Adrenal gland (tissue), 19 donors: Measurements from ENCODE around the gene DENND4A. TPM values are rescaled to one million over a fixed set of nuclear protein-coding genes. Genes with fewer than 3 reads are reported as not detected.

ENCODE experiments used
- DNase-seq, 7 donors: peaks; one replicate each; pipeline ENCODE4 v3.0.0-alpha.2; 2019 to 2020
- H3K27ac ChIP-seq, 5 donors: fragments of 200-600 bp; sonication (generic) in 4 of 5; 1 replicate in 3 of 5; 2 replicates in 2 of 5; pipeline versions ENCODE4 v1.5.1 to v1.8.0; 2016 to 2020; ENCODE audit warnings: mild to moderate bottlenecking in 1 of 5
- H3K27me3 ChIP-seq: fragments of 200-600 bp; 2 replicates; pipeline ENCODE4 v1.8.0; 2021
- H3K36me3 ChIP-seq, 2 donors: fragments of 200-600 bp; replicated peaks in 1 of 2; 1 replicate in 1 of 2; 2 replicates in 1 of 2; pipeline versions ENCODE4 v1.5.1 to v1.8.0; 2018 to 2022
- H3K4me1 ChIP-seq, 2 donors: fragments of 200-600 bp; replicated peaks in 1 of 2; 1 replicate in 1 of 2; 2 replicates in 1 of 2; pipeline versions ENCODE4 v1.5.1 to v1.8.0; 2018 to 2021
- H3K4me3 ChIP-seq, 4 donors: fragments of 200-600 bp; sonication (generic) in 3 of 4; one replicate each; pipeline ENCODE4 v1.5.1; 2016 to 2018
- H3K9me3 ChIP-seq, 3 donors: fragments of 200-600 bp; sonication (generic) in 1 of 3; replicated peaks in 1 of 3; 1 replicate in 2 of 3; 2 replicates in 1 of 3; pipeline versions ENCODE4 v1.5.1 to v1.8.0; 2016 to 2021
- POLR2A ChIP-seq, 2 donors: fragments of 450-650 bp; IDR thresholded peaks; one replicate each; pipeline ENCODE4 v1.6.1; 2017; ENCODE audit warnings: antibody characterized with exemption in 2 of 2, mild to moderate bottlenecking in 2 of 2, moderate library complexity in 1 of 2
- WGBS, 4 donors: extraction: QIAGEN DNeasy Blood & Tissue Kit in 2 of 4; methylation state at CpG; one replicate each; pipeline versions ENCODE4 v1.1.5 to v1.1.7; 2013 to 2017; 5-methylcytosine and 5-hydroxymethylcytosine counted together
- intact Hi-C, 2 donors: fragments of 100-400 bp; cut with DNase I; formaldehyde crosslinking; loops; one replicate each; pipeline versions ENCODE4 v1.14.1 to v1.15.0; 2022 to 2023
- long read RNA-seq, 10 donors: library from polyadenylated mRNA in 3 of 10; unstranded in 2 of 10; stranded (forward) in 1 of 10; transcript quantifications; one replicate each; pipeline ENCODE4 v2.0.0 and lab custom pipeline, GENCODE V29; 2021 to 2026
- polyA plus RNA-seq, 3 donors: library from polyadenylated mRNA; stranded (reverse); fragments of 200-250 nt in 2 of 3; fragments of 350-450 nt in 1 of 3; fragmentation: Illumina TruSeq in 1 of 3; extraction: RNeasy Lipid Tissue Mini Kit (QIAGEN cat#74804) in 1 of 3; gene quantifications; one replicate each; pipeline ENCODE4 v1.2.3, GENCODE V29; 2013 to 2014
- total RNA-seq, 9 donors: library from RNA; depleted of rRNA in 4 of 9; stranded (reverse); fragments of >200 nt in 4 of 9; fragments of 120-200 nt in 1 of 9; fragmentation: NEBNext Ultra II Directional in 1 of 9; extraction: Animal tissue kit (Norgen Biotek cat#: 25700) in 1 of 9; gene quantifications; one replicate each; pipeline versions ENCODE4 v1.1.0 to v1.2.4, GENCODE V29; 2013 to 2023
- TF ChIP-seq, protein P1 (sequence below), 6 experiments: fragments of 450-650 bp in 4 of 6; fragments of 200-600 bp in 2 of 6; sonication (generic) in 1 of 6; IDR thresholded peaks; 1 replicate in 5 of 6; 2 replicates in 1 of 6; pipeline versions ENCODE4 v1.5.1 to v1.8.0; 2016 to 2021; ENCODE audit warnings: antibody characterized with exemption in 6 of 6, mild to moderate bottlenecking in 2 of 6, moderate library complexity in 1 of 6
- donor health status: healthy with polysubstance abuse.
- donor health status: Bipolar disorder and iron deficiency.
- donor health status: DM: yes; HTN: yes; CAD: no.
- donor health status: DM: no; HTN: no; CAD: no.
- donor health status: DM: no; HTN: no; CAD: no.
- donor health status: DM: yes; HTN: yes; CAD: no.

The DENND4A gene
- total RNA-seq = 10 to 100 TPM; 27.8 to 51.8 (median 43.8) TPM
- 10 to 100 TPM; 12.9 to 25.9 (median 13.4) TPM for polyA plus RNA-seq
- long read RNA-seq, donor 1 = 0 reads
- long read RNA-seq, donor 2, partial matches to known transcripts = 0 of 1 reads
- long read RNA-seq, donor 2, other reads (novel, unspliced or antisense) = 0 of 1 reads
- long read RNA-seq, donor 3 = 0 reads
- long read RNA-seq, donor 4, partial matches to known transcripts = 4 of 4 reads
- long read RNA-seq, donor 4, other reads (novel, unspliced or antisense) = 0 of 4 reads
- long read RNA-seq, donor 5, partial matches to known transcripts = 2 of 5 reads
- long read RNA-seq, donor 5, other reads (novel, unspliced or antisense) = 3 of 5 reads
- long read RNA-seq, donor 6, partial matches to known transcripts = 2 of 2 reads
- long read RNA-seq, donor 6, other reads (novel, unspliced or antisense) = 0 of 2 reads
- long read RNA-seq, donor 7 = 0 reads
- long read RNA-seq, donor 8, partial matches to known transcripts = 411 of 437 reads
- long read RNA-seq, donor 8, other reads (novel, unspliced or antisense) = 26 of 437 reads
- long read RNA-seq, donor 9, partial matches to known transcripts = 0 of 1 reads
- long read RNA-seq, donor 9, other reads (novel, unspliced or antisense) = 0 of 1 reads
- long read RNA-seq, donor 10 = 0 reads

DNA sequence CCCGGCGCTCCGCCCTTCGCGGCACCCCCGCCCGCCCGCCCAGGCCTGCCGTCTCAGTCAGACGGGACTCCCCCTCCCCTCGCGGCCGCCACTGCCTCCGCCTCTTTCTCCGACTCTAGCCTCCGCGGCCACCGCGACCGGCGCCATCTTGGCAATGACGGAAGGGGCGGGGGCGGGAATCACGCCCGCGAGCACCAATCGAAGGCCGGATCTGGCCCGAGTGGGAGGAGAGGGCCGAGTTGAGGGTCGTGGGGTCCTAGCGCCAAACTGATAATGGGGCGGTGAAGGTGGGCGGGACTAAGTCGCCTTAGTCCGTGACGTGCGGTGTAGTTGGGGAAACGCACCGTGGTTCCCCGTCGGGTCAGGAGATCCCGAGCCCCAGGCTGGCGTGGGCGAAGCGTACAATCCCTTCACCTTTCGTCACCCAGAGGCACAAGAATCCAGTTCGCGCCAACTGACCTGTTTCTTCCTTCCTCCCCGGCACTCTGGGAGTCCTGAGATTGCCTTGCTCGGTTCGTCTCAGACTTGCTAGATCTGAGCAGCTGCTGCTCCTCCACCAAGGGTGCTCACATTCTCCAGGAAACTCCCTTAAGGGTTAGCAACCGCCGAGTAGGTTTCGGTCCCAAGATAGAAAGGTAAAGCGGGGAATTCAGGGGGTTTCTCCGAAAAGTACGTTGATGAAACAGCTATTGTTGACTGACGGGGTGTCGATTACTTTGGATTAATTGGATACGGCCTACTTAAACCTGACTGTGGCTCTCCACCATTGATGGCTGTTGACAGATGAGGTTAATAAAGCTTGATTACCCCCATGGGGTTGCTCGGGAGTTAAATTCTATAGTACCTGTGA lies at the start of gene DENND4A:
TSS of gene DENND4A (minus strand) at position 156 of the 850 bp plus-strand sequence. CDS start 35,843 bp downstream, outside the sequence.
- peak within 1 kb of the TSS; percentile 56 to 90 (median 90) for H3K4me3 ChIP-seq
- H3K27me3 ChIP-seq = no peaks in the 10 kb centered on the region
- H3K9me3 ChIP-seq = no peaks in the 10 kb centered on the region
- peaks cover 9 to 42% of the 10 kb centered on the region in 2 donors for H3K4me1 ChIP-seq
- H3K27ac ChIP-seq = peak within 1 kb of the TSS; percentile 70 to 99 (median 98)
- DNase-seq = peak; percentile 98 to 99 (median 98)
- peak; percentile 75 to 92 for TF ChIP-seq POLR2A (IDR thresholded peaks at IDR 0.05)
- TF ChIP-seq, protein P1, sequence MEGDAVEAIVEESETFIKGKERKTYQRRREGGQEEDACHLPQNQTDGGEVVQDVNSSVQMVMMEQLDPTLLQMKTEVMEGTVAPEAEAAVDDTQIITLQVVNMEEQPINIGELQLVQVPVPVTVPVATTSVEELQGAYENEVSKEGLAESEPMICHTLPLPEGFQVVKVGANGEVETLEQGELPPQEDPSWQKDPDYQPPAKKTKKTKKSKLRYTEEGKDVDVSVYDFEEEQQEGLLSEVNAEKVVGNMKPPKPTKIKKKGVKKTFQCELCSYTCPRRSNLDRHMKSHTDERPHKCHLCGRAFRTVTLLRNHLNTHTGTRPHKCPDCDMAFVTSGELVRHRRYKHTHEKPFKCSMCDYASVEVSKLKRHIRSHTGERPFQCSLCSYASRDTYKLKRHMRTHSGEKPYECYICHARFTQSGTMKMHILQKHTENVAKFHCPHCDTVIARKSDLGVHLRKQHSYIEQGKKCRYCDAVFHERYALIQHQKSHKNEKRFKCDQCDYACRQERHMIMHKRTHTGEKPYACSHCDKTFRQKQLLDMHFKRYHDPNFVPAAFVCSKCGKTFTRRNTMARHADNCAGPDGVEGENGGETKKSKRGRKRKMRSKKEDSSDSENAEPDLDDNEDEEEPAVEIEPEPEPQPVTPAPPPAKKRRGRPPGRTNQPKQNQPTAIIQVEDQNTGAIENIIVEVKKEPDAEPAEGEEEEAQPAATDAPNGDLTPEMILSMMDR (IDR thresholded peaks at IDR 0.05) = no peak
- 1 to 5% (median 2%) methylated on average over 14 to 63 of the region's 63 CpGs for WGBS, 4 donors
- intact Hi-C loops = no loop called here
- no peaks in the 10 kb centered on the region for H3K36me3 ChIP-seq

DNA sequence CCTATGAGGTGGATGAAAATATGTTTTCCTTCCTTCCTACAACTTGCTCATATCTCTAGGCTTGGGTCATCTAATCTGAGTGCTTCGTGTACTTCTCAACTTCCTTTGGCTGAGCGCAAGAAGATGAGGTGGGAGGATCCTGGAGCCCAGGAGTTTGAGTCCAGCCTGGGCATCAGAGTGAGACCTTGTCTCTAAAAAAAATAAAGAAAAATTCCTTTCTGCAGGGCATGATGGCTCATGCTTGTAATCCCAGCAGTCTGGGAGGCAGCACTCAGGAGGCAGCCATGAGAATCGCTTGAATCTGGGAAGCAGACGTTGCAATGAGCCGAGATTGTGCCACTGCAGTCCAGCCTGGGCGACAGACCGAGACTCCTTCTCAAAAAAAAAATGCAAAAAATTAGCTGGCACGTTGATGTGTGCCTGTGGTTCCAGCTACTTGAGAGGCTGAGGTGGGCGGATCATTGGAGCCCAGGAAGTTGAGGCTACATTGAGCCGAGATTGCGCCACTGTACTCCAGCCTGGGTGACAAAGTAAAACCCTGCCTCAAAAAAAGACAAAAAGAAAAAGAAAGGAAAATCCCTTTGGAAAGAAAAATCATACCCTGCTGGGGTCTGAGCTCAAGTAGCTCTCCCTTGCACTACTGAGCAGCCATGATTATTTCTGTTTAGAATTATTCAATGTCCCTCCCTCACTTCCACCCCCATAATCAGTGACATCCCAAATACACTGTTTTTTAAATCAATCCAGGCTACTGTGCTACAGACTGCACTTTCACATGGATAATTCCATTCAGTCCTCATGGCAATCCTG lies 49.2 kb upstream of the DENND4A start:
- Histone ChIP-seq H3K4me1 (peaks cover 0 to 5% of the 10 kb centered on the region in 2 donors), H3K27me3 (no peaks in the 10 kb centered on the region), H3K9me3 (no peaks in the 10 kb centered on the region), H3K4me3 (peak overlapping the region in 1 of 4 donors; percentile 23), H3K27ac (peak overlapping the region in 2 of 5 donors; percentile 10 to 26), H3K36me3 (no peaks in the 10 kb centered on the region)
- peak in 1 of 7 donors; percentile 19 for DNase-seq
- 55 to 69% (median 57%) methylated on average over 10 to 11 of the region's 11 CpGs for WGBS, 4 donors
- intact Hi-C loops = no loop called here
- TF ChIP-seq, protein P1 (IDR thresholded peaks at IDR 0.05) = no peak
- no peak for TF ChIP-seq POLR2A (IDR thresholded peaks at IDR 0.05)

DNA sequence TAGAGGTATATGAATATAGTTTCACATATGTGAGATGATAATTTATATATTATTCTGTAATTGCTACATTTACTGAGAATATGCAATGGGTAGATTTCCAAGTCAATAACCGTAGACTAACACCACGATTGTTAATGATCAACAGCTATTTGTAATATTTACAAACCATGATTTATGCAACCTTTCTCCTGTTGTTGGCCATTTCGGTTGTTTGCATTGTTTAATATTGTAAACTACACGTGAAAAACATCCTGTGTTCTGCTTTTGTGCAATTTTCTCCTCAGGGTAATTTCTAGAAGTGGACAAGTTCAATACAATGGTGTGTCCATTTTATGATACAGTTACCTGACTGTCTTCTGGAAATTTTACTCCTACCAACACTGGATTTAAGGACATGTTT lies 47.9 kb upstream of the DENND4A start:
- no peak overlapping the region for H3K4me3 ChIP-seq
- H3K9me3 ChIP-seq = no peaks in the 10 kb centered on the region
- H3K27ac ChIP-seq = no peak overlapping the region
- peaks cover 0 to 8% of the 10 kb centered on the region in 2 donors for H3K4me1 ChIP-seq
- WGBS, 4 donors = 77 to 82% (median 79%) methylated on average over 4 of the region's 4 CpGs
- intact Hi-C loops = no loop called here
- H3K27me3 ChIP-seq = no peaks in the 10 kb centered on the region
- no peak for DNase-seq
- TF ChIP-seq, protein P1 (IDR thresholded peaks at IDR 0.05) = no peak
- no peak for TF ChIP-seq POLR2A (IDR thresholded peaks at IDR 0.05)
- H3K36me3 ChIP-seq = no peaks in the 10 kb centered on the region
